NK-92 treated with Interleukin-12 subunit alpha and Interleukin-12 subunit beta, amount 100 ng/mL, for 24 hours (cell line): ENCODE measurements around the gene TRNT1.

Source experiments
- DNase-seq: peaks from one replicate; lab custom pipeline; 2025; lab: John Stamatoyannopoulos, UW

TRNT1 gene

DNA sequence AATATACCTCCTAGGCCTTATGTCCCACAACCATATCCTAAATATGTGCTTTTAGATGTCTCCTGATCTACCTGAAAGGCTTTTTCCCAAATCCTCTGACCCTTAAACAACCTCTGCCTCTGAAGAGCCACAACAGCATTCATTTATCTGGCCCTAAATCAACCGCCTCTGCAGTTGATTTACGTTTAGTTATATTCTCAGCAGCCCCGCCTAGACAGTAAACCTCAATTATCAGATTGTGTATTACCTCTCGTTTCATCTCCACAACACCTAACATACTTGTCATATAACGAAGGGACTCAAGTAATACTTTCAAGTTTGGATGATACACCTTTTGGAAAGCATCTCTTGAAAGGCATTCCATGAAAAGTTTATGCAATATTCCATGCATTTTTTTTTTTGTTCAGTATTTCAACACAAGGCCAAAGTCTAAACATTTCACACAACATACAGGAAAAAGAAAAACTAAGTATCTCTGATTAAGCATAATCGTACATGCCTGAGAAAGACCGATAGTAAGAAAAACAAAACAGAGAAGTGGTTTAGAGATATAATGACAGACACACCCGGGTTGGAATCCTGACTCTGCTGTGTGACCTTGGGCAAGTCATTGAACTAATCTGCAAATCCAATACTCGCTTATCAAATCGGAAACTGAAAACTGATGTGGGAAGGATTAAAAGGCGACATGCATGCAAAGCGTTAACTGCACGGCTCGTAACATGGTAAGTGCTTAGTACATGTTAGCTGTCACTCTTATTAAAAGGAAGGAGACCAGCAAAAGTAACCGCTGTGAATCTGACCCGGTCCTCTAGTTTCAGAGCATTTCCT lies 52.0 kb downstream of the TRNT1 start:
- DNase-seq, result no peak

DNA sequence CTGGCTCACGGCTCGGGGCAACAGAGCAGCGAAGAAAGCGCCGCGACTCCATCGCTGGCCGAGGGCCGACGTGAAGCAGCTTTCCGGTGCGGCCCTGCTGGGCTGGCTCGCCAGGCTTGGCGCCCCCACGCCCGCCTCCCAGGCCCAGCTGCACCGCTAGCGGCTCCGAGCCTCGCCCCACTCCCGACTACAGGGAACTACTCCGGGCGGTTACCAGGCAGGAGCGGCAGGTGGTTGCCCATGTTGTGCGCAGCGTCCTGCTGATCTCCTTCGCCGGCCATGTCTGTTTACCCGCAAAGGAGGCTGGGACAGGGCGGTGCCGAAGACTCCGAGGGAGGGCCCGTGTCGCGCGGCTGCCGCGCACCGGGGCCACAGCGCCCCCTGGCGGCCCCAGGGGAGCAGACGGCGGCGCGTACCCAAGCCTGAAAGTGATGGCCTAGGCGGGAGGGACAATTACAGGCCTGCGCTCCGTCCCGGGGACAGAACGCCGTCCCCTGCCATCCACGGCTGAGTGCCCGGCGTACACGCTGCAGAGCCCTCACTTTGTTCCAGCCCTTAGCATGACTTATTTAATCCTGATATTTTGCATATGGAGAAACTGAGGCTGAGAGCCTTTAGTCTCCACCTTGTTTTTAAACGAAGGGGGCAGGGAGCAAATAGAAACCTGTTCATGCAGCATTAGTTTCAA lies 52.8 kb downstream of the TRNT1 start, which contains the start of gene CRBN:
TSS of gene CRBN (minus strand) at position 285 of the 688 bp plus-strand sequence. CDS start at position 281, 4 bp downstream.
- peak; percentile 78 for DNase-seq

DNA sequence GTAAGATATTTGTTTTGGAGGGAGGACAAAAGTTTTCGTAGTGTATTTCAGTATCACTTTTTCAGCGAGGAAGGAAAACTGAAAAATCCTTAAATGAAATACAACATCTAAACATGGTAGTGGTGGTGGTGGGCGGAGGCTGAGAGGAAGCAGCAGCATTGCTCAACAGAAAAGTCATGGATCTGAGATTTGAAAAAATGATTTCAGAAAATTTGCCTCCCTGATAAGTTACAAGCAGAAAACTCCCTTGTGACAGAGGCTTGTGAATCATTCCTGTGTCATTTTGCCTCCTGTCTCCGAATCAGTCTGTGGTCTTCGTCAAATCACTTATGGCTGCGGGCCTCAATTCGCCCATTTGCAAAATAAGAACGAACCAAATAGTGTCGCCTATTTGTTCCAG lies 53.7 kb downstream of the TRNT1 start:
- DNase-seq, result no peak

DNA sequence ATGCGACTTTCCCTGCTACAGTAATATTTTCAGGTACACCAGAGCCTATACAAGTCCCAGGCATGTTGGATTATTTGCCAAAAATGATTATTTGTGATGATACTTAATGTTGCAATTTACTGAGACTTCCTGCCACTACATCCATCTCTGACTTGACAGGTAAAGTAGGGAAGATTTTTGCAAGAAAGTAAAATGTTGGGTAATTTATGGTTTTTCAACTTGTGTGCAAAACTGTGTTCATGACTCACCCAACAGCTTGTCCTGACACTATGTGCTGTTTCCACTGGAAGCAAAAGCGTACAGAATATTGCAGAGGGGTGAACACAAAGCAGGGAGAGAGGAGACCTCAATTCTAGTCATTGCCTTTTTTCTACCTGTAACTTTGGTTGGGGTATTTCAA lies 58.1 kb downstream of the TRNT1 start:
- DNase-seq, result no peak

DNA sequence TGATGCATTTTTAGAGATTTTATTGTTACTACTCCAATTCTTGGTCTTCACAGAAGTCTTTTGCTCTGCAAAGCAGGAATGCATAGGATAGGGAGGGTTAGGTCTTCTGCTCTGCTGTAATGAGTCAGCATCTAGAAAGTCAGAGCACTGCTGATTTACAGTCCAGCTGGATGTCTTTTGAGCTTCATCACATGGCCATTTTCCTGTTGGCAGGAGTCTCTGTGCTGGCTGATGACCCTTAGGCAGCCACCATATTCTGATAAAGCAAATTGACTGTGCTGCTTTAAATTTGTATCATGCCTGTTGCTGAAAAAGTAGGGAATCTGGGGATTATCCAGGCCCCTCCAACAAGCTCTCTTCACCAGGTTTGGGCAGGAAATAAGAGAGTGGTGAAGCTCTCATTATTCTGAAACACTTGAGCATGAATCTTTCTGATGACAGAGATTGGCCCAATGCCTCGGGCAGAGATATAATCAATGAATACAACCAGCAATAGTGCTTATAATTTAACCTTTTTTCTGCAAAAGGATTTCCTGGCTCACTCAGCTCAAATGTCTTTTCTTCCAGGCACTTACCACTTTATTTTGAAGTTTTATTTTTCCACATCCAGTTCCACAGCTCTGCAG lies 62.5 kb downstream of the TRNT1 start:
- DNase-seq, result no peak

DNA sequence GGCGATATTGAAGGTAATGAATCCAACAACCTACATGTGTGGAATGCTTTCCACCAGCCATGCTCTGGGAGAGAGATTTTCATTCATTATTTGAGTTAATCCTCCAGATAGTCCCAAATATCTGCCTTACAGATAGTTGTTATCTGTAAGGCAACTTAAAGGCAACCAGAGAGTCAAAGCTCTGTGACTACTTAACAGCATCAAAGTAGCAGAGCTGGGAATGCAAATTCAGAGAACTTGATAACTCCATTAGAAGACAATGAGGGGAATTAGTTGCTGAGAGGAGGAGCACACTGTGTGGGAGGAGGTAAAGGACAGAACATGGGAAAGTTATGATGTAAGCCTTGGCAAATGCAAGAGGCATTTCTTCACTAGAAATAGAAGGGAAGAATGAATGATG lies 63.2 kb downstream of the TRNT1 start:
- no peak for DNase-seq

DNA sequence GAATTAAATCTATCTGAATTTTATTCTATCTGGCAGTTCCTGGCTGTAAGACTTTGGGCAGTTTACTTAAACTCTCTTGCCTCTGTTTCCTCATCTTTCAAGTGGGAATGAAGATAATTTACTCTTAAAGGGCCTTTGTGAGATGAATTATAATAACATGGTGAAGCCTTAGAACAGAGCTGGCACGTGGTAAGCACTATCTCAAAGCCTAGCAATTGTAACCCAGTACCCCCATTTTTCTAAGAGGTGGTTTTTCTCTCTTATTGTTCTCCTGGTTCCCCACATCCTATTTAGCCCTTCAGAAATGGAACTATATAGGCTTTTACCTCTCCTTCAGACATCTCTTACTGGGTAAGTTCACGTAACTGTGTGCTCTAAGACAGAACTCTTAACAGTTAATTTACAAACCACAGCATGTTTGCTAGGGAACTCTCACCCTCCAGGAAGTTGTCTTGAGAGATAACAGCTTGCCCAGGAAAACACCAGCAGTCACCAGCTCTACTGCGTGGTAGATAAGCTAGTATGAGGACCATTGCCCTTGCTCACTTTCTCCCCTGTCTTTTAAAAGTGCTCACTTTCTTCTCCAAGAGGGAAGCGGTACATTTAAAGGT lies 65.0 kb downstream of the TRNT1 start:
- DNase-seq, result no peak

DNA sequence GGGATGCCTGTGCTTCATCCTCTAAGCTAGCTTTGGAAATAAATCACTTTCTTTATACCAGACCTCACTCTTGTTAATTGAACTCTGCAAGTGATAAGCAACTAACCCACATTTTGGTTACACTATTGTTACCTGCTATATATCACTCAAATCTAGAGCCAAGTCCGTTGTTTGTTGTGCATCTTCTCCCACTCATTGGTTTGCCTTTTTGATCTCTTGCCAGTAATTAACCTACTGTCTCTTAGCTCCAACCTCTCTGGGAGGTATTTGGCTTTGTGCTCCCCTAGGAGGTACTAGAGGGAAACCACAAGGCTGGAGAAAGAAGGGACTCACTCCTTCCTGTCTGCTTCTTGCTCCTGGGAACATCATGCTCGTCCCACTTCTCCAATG lies 65.5 kb downstream of the TRNT1 start:
- DNase-seq, result no peak

DNA sequence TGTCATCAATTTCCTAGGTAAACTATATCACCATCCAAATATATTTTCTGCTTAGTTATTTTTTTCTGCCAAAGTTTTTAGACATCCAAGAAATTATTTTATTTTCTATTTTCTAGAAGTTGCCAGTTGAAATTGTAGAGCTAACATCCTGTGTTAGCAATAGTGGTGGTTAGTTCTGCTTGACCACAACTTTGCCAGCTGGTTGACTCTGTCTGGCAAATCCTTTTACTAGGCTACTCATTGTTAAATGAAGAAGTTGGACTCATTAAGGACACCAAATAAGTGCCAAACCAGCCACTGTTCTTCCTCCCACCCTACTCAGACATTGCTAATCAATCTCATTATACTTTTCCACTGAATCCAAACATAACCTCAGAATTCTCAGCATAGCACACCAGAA lies 68.1 kb downstream of the TRNT1 start:
- DNase-seq, result no peak

DNA sequence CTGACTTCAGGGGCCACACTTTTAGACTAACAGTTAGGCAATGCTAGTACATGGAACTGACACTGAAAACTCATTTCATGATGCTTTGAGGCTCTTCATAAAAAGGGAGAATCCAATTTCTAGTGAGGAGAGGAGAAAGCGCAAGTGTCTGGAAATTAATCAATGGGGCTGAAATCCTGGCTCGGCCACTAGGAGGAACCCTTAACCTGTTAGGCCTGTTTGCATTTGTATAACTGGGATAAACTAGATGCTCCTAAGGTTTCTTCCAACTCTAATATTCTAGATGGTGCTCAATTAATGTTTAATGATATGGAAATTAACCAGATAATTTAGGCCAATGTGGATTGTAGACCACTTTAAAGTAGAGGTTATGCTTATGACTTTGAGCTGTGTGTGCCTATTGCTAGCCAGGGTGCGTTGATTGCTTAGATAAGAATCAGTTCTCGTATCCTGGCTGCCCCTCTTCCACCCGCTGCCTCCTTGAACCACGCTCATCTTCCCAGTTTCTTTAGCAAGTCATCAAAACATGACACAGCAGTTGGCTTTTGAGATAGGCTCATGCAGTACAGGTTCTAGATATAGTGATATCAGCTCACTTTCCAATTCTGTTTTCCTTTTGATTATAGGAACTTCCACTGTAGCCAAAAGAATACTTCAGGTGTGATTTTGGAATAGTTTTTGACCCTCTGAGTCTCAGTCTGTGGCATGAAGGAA lies 69.6 kb downstream of the TRNT1 start:
- DNase-seq, result no peak
